HCT116 (cell line): ENCODE data around the gene NFIA. TPM values are rescaled to one million over a fixed set of nuclear protein-coding genes. Genes with fewer than 3 reads are reported as not detected.

Source experiments
- ATAC-seq: fragments of 200-7000 bp; cut with Tn5 transposase; 2 replicates; pipeline ENCODE4 v1.9.1; 2020; ENCODE audit warnings: mild to moderate bottlenecking, moderate library complexity
- BruUV-seq: library from RNA; stranded (reverse); fragments of 400-500 nt; replicated peaks from 2 replicates; lab custom pipeline; 2021; lab: Mats Ljungman, UMichigan
- CTCF ChIA-PET: fragments of 300-600 bp; sonication (Branson Sonifier 250); formaldehyde crosslinking; loops from one replicate; lab custom pipeline; 2021; ENCODE audit warnings: antibody characterized with exemption; lab: Charles Lee
- POLR2A ChIA-PET: fragments of 300-600, 350-600 bp; sonication (Branson Sonifier 250); formaldehyde crosslinking; loops from one replicate; lab custom pipeline; 2021; ENCODE audit warnings: antibody characterized with exemption; lab: Charles Lee
- RAD21 ChIA-PET, 2 experiments: fragments of 300-600 bp; sonication (Branson Sonifier 250); formaldehyde crosslinking; loops; one replicate each; lab custom pipeline; 2023; ENCODE audit warnings: low total read pairs in 2 of 2; ENCODE audit not compliant: uncharacterized antibody in 2 of 2, unreplicated experiment in 2 of 2, low non-redundant PET in 1 of 2; lab: Charles Lee
- DNase-seq: peaks from one replicate; pipeline ENCODE4 v3.0.0-alpha.2; 2010; ENCODE audit warnings: low read depth, low spot score
- H2AFZ ChIP-seq: fragments of 200-600 bp; shearing (Covaris generic), sonication (generic); 2 replicates; pipeline ENCODE4 v1.6.1; 2017; ENCODE audit warnings: low read depth, mixed run types, mixed read lengths, antibody characterized with exemption, low read length; ENCODE audit not compliant: poor library complexity, severe bottlenecking
- H3K27ac ChIP-seq: 2 replicates; pipeline ENCODE4 v1.5.1; 2012; ENCODE audit warnings: low read depth, low read length
- H3K27me3 ChIP-seq: fragments of 200-600 bp; sonication (generic); 2 replicates; pipeline ENCODE4 v1.6.1; 2016; ENCODE audit warnings: mixed run types, low read length, mixed read lengths; ENCODE audit not compliant: insufficient read depth
- H3K36me3 ChIP-seq, 2 experiments: fragments of 200-500 bp in 1 of 2; fragments of 200-600 bp in 1 of 2; sonication (Bioruptor generic) in 1 of 2; sonication (generic) in 1 of 2; 2 replicates each; pipeline versions ENCODE4 v1.5.1 to v1.6.1; 2014 to 2016; ENCODE audit warnings: low read length in 2 of 2, inconsistent platforms in 1 of 2, mixed read lengths in 1 of 2, mixed run types in 1 of 2; ENCODE audit not compliant: insufficient read depth in 2 of 2, control insufficient read depth in 1 of 2
- H3K4me1 ChIP-seq, 2 experiments: fragments of 200-600 bp in 1 of 2; sonication (generic) in 1 of 2; 2 replicates each; pipeline versions ENCODE4 v1.5.1 to v1.6.1; 2012 to 2017; ENCODE audit warnings: low read length in 2 of 2, inconsistent platforms in 1 of 2, mild to moderate bottlenecking in 1 of 2, mixed read lengths in 1 of 2, mixed run types in 1 of 2, moderate library complexity in 1 of 2; ENCODE audit not compliant: insufficient read depth in 2 of 2, control insufficient read depth in 1 of 2
- H3K4me2 ChIP-seq: fragments of 200-600 bp; sonication (generic); 2 replicates; pipeline ENCODE4 v1.6.1; 2017; ENCODE audit warnings: mixed run types, low read length, mixed read lengths
- H3K4me3 ChIP-seq, 2 experiments: fragments of 200-600 bp in 1 of 2; sonication (generic) in 1 of 2; replicated peaks in 1 of 2; 2 replicates each; pipeline ENCODE4 v1.5.1; 2011 to 2016; ENCODE audit warnings: low read length in 2 of 2, control low read depth in 1 of 2, low read depth in 1 of 2, mild to moderate bottlenecking in 1 of 2, mixed read lengths in 1 of 2, mixed run types in 1 of 2
- H3K79me2 ChIP-seq: fragments of 200-600 bp; sonication (generic); 2 replicates; pipeline ENCODE4 v1.6.1; 2017; ENCODE audit warnings: mild to moderate bottlenecking, mixed run types, low read length, moderate library complexity, mixed read lengths; ENCODE audit not compliant: insufficient read depth
- H3K9ac ChIP-seq: fragments of 200-600 bp; sonication (generic); 2 replicates; pipeline ENCODE4 v1.6.1; 2016; ENCODE audit warnings: low read length, mixed read lengths
- H3K9me2 ChIP-seq: fragments of 200-600 bp; sonication (generic), shearing (Covaris generic); 2 replicates; pipeline ENCODE4 v1.6.1; 2017; ENCODE audit warnings: mixed run types, mild to moderate bottlenecking, moderate library complexity; ENCODE audit not compliant: insufficient read depth
- H3K9me3 ChIP-seq, 2 experiments: fragments of 200-500 bp in 1 of 2; fragments of 200-600 bp in 1 of 2; sonication (Bioruptor generic) in 1 of 2; sonication (generic) in 1 of 2; 2 replicates each; pipeline ENCODE4 v1.6.1; 2014 to 2017; ENCODE audit warnings: low read length in 2 of 2, mixed read lengths in 2 of 2, inconsistent platforms in 1 of 2, low read depth in 1 of 2, mild to moderate bottlenecking in 1 of 2, mixed run types in 1 of 2, moderate library complexity in 1 of 2; ENCODE audit not compliant: control insufficient read depth in 1 of 2, insufficient read depth in 1 of 2
- H4K20me1 ChIP-seq: fragments of 200-600 bp; sonication (generic), shearing (Covaris generic); 2 replicates; pipeline ENCODE4 v1.6.1; 2017; ENCODE audit warnings: mixed run types, mild to moderate bottlenecking, moderate library complexity; ENCODE audit not compliant: insufficient read depth
- CBX3 ChIP-seq: IDR thresholded peaks from 2 replicates; pipeline ENCODE4 v1.6.1; 2012; ENCODE audit warnings: low read depth
- EZH2 ChIP-seq: fragments of 200-600 bp; sonication (generic); IDR thresholded peaks from 2 replicates; pipeline ENCODE4 v1.6.1; 2017; ENCODE audit warnings: antibody characterized with exemption, mixed run types
- EZH2phosphoT487 ChIP-seq: fragments of 200-600 bp; IDR thresholded peaks from 2 replicates; pipeline ENCODE4 v1.6.1; 2018; ENCODE audit warnings: antibody characterized with exemption, borderline replicate concordance
- FOSL1 ChIP-seq: IDR thresholded peaks from 2 replicates; pipeline ENCODE4 v1.6.1; 2012; ENCODE audit warnings: low read depth
- POLR2AphosphoS5 ChIP-seq: IDR thresholded peaks from 2 replicates; pipeline ENCODE4 v1.6.1; 2011; ENCODE audit warnings: mild to moderate bottlenecking, low read depth, low read length, moderate library complexity
- SIN3A ChIP-seq: IDR thresholded peaks from 2 replicates; pipeline ENCODE4 v1.6.1; 2012; ENCODE audit warnings: low read depth
- SP1 ChIP-seq: IDR thresholded peaks from 2 replicates; pipeline ENCODE4 v1.6.1; 2012; ENCODE audit warnings: low read depth
- SRF ChIP-seq: IDR thresholded peaks from 2 replicates; pipeline ENCODE4 v1.6.1; 2012; ENCODE audit warnings: low read depth
- TCF7L2 ChIP-seq: IDR thresholded peaks from 2 replicates; pipeline ENCODE4 v1.7.0; 2011; ENCODE audit warnings: borderline replicate concordance, inconsistent platforms; ENCODE audit not compliant: insufficient read depth, insufficient read length; ENCODE audit errors: extremely low read depth
- YY1 ChIP-seq: IDR thresholded peaks from 2 replicates; pipeline ENCODE4 v1.6.1; 2011; ENCODE audit warnings: low read length, low read depth, moderate library complexity, mild to moderate bottlenecking; ENCODE audit not compliant: insufficient replicate concordance; ENCODE audit errors: extremely low read depth
- intact Hi-C: fragments of 100-400 bp; cut with micrococcal nuclease; formaldehyde crosslinking; loops from 2 replicates; pipeline ENCODE4 v1.10.0; 2022
- total RNA-seq: library from RNA; stranded (reverse); gene quantifications from one replicate; pipeline ENCODE4 v1.2.1, GENCODE V29; 2021; ENCODE audit not compliant: unreplicated experiment
- TF ChIP-seq, protein P1 (sequence below), 3 experiments: fragments of 200-600 bp in 1 of 3; sonication (generic) in 1 of 3; IDR thresholded peaks in 2 of 3; conservative IDR thresholded peaks in 1 of 3; 2 replicates each; pipeline ENCODE4 v1.5.1; 2012 to 2017; ENCODE audit warnings: low read depth in 2 of 3, low read length in 2 of 3, antibody characterized with exemption in 1 of 3, borderline replicate concordance in 1 of 3, control low read depth in 1 of 3, mild to moderate bottlenecking in 1 of 3, mixed read lengths in 1 of 3, mixed run types in 1 of 3, moderate library complexity in 1 of 3; ENCODE audit not compliant: insufficient read depth in 1 of 3
- TF ChIP-seq, protein P2 (sequence below): IDR thresholded peaks from 2 replicates; pipeline ENCODE4 v1.6.1; 2012

Gene NFIA
- total RNA-seq, 1 experiment from 2014 or later: 17.2 TPM

DNA sequence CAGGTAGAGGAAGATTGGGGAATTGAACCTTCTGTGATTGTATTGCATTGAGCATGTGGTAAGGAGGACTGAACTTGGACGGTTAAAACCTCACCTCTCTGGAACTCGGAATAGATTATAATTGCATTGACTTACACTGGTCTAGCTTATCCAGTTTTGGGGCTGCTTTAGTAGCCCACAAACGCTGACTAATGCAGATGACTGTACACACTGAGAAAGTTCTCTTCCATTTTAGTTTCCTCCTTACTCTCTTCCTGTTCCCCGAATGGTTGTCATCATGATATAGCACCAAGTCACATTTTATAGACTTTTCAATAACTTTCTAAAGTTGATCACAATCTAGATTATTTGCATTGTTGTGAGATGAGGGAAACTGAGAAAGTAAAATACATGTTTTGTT lies 78.2 kb downstream of the NFIA start:
- no peaks in the 10 kb centered on the region for H3K9me3 ChIP-seq
- H3K4me3 ChIP-seq: no peak overlapping the region
- no TSS peak for BruUV-seq
- H3K4me2 ChIP-seq: no peak overlapping the region
- ATAC-seq (no peak), DNase-seq (no peak)
- intact Hi-C loops: no loop called here
- H4K20me1 ChIP-seq: no peaks in the 10 kb centered on the region
- ChIA-PET POLR2A (no interaction called here), RAD21 (no interaction called here), CTCF (no interaction called here)
- no peaks in the 10 kb centered on the region for H3K79me2 ChIP-seq
- no peaks in the 10 kb centered on the region for H3K36me3 ChIP-seq
- no peak overlapping the region for H3K27ac ChIP-seq
- H3K9me2 ChIP-seq: no peaks in the 10 kb centered on the region
- TF ChIP-seq SP1 (no peak), FOSL1 (no peak)
- no peaks in the 10 kb centered on the region for H3K27me3 ChIP-seq
- no peak overlapping the region for H2AFZ ChIP-seq
- no peak overlapping the region for H3K9ac ChIP-seq
- no peaks in the 10 kb centered on the region for H3K4me1 ChIP-seq

GRCh38 chr1:61162520-61163258 lies 80.3 kb downstream of the NFIA start:
- H3K79me2 ChIP-seq: no peaks in the 10 kb centered on the region
- CTCF ChIA-PET: no interaction called here
- TF ChIP-seq POLR2AphosphoS5 (no peak), EZH2phosphoT487 (no peak), TCF7L2 (no peak), CBX3 (no peak), YY1 (no peak), EZH2 (no peak), SRF (no peak), SIN3A (no peak), FOSL1 (no peak)
- TF ChIP-seq, protein P1, sequence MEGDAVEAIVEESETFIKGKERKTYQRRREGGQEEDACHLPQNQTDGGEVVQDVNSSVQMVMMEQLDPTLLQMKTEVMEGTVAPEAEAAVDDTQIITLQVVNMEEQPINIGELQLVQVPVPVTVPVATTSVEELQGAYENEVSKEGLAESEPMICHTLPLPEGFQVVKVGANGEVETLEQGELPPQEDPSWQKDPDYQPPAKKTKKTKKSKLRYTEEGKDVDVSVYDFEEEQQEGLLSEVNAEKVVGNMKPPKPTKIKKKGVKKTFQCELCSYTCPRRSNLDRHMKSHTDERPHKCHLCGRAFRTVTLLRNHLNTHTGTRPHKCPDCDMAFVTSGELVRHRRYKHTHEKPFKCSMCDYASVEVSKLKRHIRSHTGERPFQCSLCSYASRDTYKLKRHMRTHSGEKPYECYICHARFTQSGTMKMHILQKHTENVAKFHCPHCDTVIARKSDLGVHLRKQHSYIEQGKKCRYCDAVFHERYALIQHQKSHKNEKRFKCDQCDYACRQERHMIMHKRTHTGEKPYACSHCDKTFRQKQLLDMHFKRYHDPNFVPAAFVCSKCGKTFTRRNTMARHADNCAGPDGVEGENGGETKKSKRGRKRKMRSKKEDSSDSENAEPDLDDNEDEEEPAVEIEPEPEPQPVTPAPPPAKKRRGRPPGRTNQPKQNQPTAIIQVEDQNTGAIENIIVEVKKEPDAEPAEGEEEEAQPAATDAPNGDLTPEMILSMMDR (IDR thresholded peaks at IDR 0.05 in 2 of 3, conservative IDR thresholded peaks at IDR 0.05 in 1 of 3; ENCODE audit: borderline replicate concordance in 1 of 3, insufficient read depth in 1 of 3, low read depth in 2 of 3, low read length in 2 of 3): no peak
- TF ChIP-seq, protein P2, sequence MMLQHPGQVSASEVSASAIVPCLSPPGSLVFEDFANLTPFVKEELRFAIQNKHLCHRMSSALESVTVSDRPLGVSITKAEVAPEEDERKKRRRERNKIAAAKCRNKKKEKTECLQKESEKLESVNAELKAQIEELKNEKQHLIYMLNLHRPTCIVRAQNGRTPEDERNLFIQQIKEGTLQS: no peak
- no TSS peak for BruUV-seq
- POLR2A ChIA-PET: interaction anchor here (0.6 kb wide), 1 partner anchor 81 kb away, joined by 3 read pairs; no protein-coding TSS in a partner anchor
- no peak overlapping the region for H3K27ac ChIP-seq
- intact Hi-C loops: no loop called here
- no peaks in the 10 kb centered on the region for H3K27me3 ChIP-seq
- H3K9me3 ChIP-seq: no peaks in the 10 kb centered on the region
- H2AFZ ChIP-seq: no peak overlapping the region
- RAD21 ChIA-PET: no interaction called here
- H3K4me3 ChIP-seq: no peak overlapping the region
- H3K9me2 ChIP-seq: no peaks in the 10 kb centered on the region
- H3K36me3 ChIP-seq: no peaks in the 10 kb centered on the region
- no peak overlapping the region for H3K9ac ChIP-seq
- no peaks in the 10 kb centered on the region for H4K20me1 ChIP-seq
- ATAC-seq: no peak
- no peak for DNase-seq
- H3K4me1 ChIP-seq: no peaks in the 10 kb centered on the region
- H3K4me2 ChIP-seq: no peak overlapping the region
